Forelimb muscle (tissue), 1 donor: Measurements from ENCODE around the gene TMEM128. TPM values are rescaled to one million over a fixed set of nuclear protein-coding genes. Genes with fewer than 3 reads are reported as not detected.
"Not testable (repeated sequence)": the region's sequence is repeated elsewhere in the genome, so short reads cannot be mapped to it uniquely, and the experiment has no call there.

ENCODE experiments used
- DNase-seq: peaks from one replicate; pipeline ENCODE4 v3.0.0-alpha.2; 2013; ENCODE audit warnings: low read depth
- polyA plus RNA-seq: library from polyadenylated mRNA; unstranded; fragments of 120-200 nt; gene quantifications from one replicate; pipeline ENCODE4 v1.2.1, GENCODE V29; 2013; ENCODE audit not compliant: insufficient read length

The TMEM128 gene
- polyA plus RNA-seq = 18.6 TPM

GRCh38 chr4:4248029-4248884, at the start of gene TMEM128:
TMEM128 (minus strand) TSS chr4:4248223; CDS start chr4:4248202, 21 bp downstream.
- DNase-seq = peak; percentile 91

- no peak for DNase-seq
Observed at GRCh38 chr4:4296283-4296846, 48.3 kb upstream of the TMEM128 start.

GRCh38 chr4:4293279-4293678, 45.3 kb upstream of the TMEM128 start:
- no peak for DNase-seq

- DNase-seq = peak; percentile 58
Observed at GRCh38 chr4:4289941-4290850, 42.2 kb upstream of the TMEM128 start, which contains the start of the genes LYAR and ZBTB49. LYAR (minus strand) TSS chr4:4290154; CDS start chr4:4283742, 6,412 bp downstream. ZBTB49 (plus strand) TSS chr4:4290251; CDS start chr4:4299946, 9,695 bp downstream.

GRCh38 chr4:4289597-4289940, 41.5 kb upstream of the TMEM128 start:
- no peak for DNase-seq

GRCh38 chr4:4289055-4289454, 41.0 kb upstream of the TMEM128 start:
- DNase-seq = no peak

- no peak for DNase-seq
Observed at GRCh38 chr4:4288098-4288497, 40.1 kb upstream of the TMEM128 start.

GRCh38 chr4:4284827-4285618, 37.0 kb upstream of the TMEM128 start:
- no peak for DNase-seq

- no peak for DNase-seq
Observed at GRCh38 chr4:4281787-4282186, 33.8 kb upstream of the TMEM128 start.

GRCh38 chr4:4277531-4277930, 29.5 kb upstream of the TMEM128 start:
- DNase-seq = no peak

GRCh38 chr4:4274226-4274625, 26.2 kb upstream of the TMEM128 start:
- DNase-seq = no peak

GRCh38 chr4:4271912-4272311, 23.9 kb upstream of the TMEM128 start:
- no peak for DNase-seq

- DNase-seq = no peak
Observed at GRCh38 chr4:4270529-4270928, 22.5 kb upstream of the TMEM128 start.

- DNase-seq = no peak
Observed at GRCh38 chr4:4269856-4270255, 21.8 kb upstream of the TMEM128 start.

- no peak for DNase-seq
Observed at GRCh38 chr4:4269331-4269731, 21.3 kb upstream of the TMEM128 start.

- no peak for DNase-seq
Observed at GRCh38 chr4:4268776-4269175, 20.8 kb upstream of the TMEM128 start.

GRCh38 chr4:4267981-4268380, 20.0 kb upstream of the TMEM128 start:
- no peak for DNase-seq

- no peak for DNase-seq
Observed at GRCh38 chr4:4260185-4260751, 12.2 kb upstream of the TMEM128 start.

GRCh38 chr4:4259484-4260100, 11.6 kb upstream of the TMEM128 start:
- no peak for DNase-seq

- DNase-seq = not testable (repeated sequence)
Observed at GRCh38 chr4:4257705-4258104, 9.7 kb upstream of the TMEM128 start.
